CD4-positive, alpha-beta memory T cell (primary cell): Measurements from ENCODE around the gene UBASH3B. TPM values are rescaled to one million over a fixed set of nuclear protein-coding genes. Genes with fewer than 3 reads are reported as not detected.

Experiments
- CTCF ChIA-PET: fragments of 350-600 bp; sonication (Branson Sonifier 250); formaldehyde crosslinking; loops from one replicate; lab custom pipeline; 2021; ENCODE audit warnings: inconsistent platforms; ENCODE audit not compliant: partially characterized antibody; lab: Charles Lee
- POLR2A ChIA-PET: fragments of 350-600 bp; sonication (Branson Sonifier 250); formaldehyde crosslinking; loops from one replicate; lab custom pipeline; 2021; ENCODE audit not compliant: partially characterized antibody; lab: Charles Lee
- DNase-seq, 5 donors: peaks; one replicate each; pipeline versions ENCODE4 v3.0.0 to v3.0.0-alpha.2; 2020 to 2022; ENCODE audit warnings: mixed read lengths in 1 of 5
- H3K27ac ChIP-seq: one replicate; pipeline ENCODE4 v1.7.0; 2013; ENCODE audit warnings: low read depth, low read length
- H3K27me3 ChIP-seq: 2 replicates; pipeline ENCODE4 v1.7.0; 2013; ENCODE audit warnings: mild to moderate bottlenecking, low read length, moderate library complexity; ENCODE audit not compliant: insufficient read depth
- H3K36me3 ChIP-seq: 2 replicates; pipeline ENCODE4 v1.7.0; 2013; ENCODE audit warnings: mild to moderate bottlenecking, low read length, moderate library complexity; ENCODE audit not compliant: insufficient read depth
- H3K4me1 ChIP-seq: 2 replicates; pipeline ENCODE4 v1.7.0; 2013; ENCODE audit warnings: mild to moderate bottlenecking, low read length, moderate library complexity; ENCODE audit not compliant: insufficient read depth
- H3K4me3 ChIP-seq, 2 donors: one replicate each; pipeline ENCODE4 v1.7.0; 2013; ENCODE audit warnings: low read length in 2 of 2, mild to moderate bottlenecking in 1 of 2
- H3K9me3 ChIP-seq, 2 donors: one replicate each; pipeline ENCODE4 v1.7.0; 2013; ENCODE audit warnings: low read length in 2 of 2, control low read depth in 1 of 2; ENCODE audit not compliant: control insufficient read depth in 1 of 2
- H3K27ac Mint-ChIP-seq, 7 donors: one replicate each; pipeline ENCODE4 v1.8.0; 2020 to 2021; ENCODE audit warnings: mixed read lengths in 7 of 7, mild to moderate bottlenecking in 6 of 7, inconsistent platforms in 3 of 7, moderate library complexity in 3 of 7
- H3K27me3 Mint-ChIP-seq, 2 donors: one replicate each; pipeline ENCODE4 v1.8.0; 2020 to 2021; ENCODE audit warnings: mixed read lengths in 2 of 2
- H3K36me3 Mint-ChIP-seq, 2 donors: one replicate each; pipeline ENCODE4 v1.8.0; 2020 to 2021; ENCODE audit warnings: mixed read lengths in 2 of 2, inconsistent platforms in 1 of 2, mild to moderate bottlenecking in 1 of 2
- H3K4me1 Mint-ChIP-seq, 4 donors: one replicate each; pipeline ENCODE4 v1.8.0; 2020 to 2021; ENCODE audit warnings: mixed read lengths in 4 of 4, mild to moderate bottlenecking in 1 of 4
- H3K4me3 Mint-ChIP-seq, 8 donors: one replicate each; pipeline ENCODE4 v1.8.0; 2020 to 2021; ENCODE audit warnings: mixed read lengths in 8 of 8, mild to moderate bottlenecking in 7 of 8, moderate library complexity in 6 of 8, inconsistent platforms in 3 of 8
- H3K9me3 Mint-ChIP-seq, 8 donors: one replicate each; pipeline ENCODE4 v1.8.0; 2020 to 2021; ENCODE audit warnings: mixed read lengths in 8 of 8, mild to moderate bottlenecking in 5 of 8, inconsistent platforms in 3 of 8, moderate library complexity in 1 of 8
- intact Hi-C: fragments of 100-400 bp; cut with micrococcal nuclease; formaldehyde crosslinking; loops from one replicate; pipeline ENCODE4 v1.15.1; 2023
- polyA plus RNA-seq, 2 donors: library from polyadenylated mRNA; unstranded; fragments of 300-500 nt; fragmentation: Illumina TruSeq; gene quantifications; one replicate each; pipeline ENCODE4 v1.2.3, GENCODE V29; 2021
- total RNA-seq, 2 experiments: library from RNA; stranded (reverse); gene quantifications; one replicate each; pipeline ENCODE4 v1.2.3, GENCODE V29; 2021

The UBASH3B gene
- total and polyA plus RNA-seq, 4 experiments from 2014 or later: 6.7 to 30.9 (median 20.2) TPM

- Histone ChIP-seq H3K27me3 (no peaks in the 10 kb centered on the region), H3K9me3 (no peaks in the 10 kb centered on the region), H3K4me3 (no peak overlapping the region), H3K4me1 (no peaks in the 10 kb centered on the region), H3K27ac (no peak overlapping the region), H3K36me3 (no peaks in the 10 kb centered on the region)
- POLR2A ChIA-PET: interaction anchor here (1.7 kb wide), 1 partner anchor 191 kb away, joined by 7 read pairs; no protein-coding TSS in a partner anchor
- H3K36me3 Mint-ChIP-seq: no peaks in the 10 kb centered on the region
- no peaks in the 10 kb centered on the region for H3K9me3 Mint-ChIP-seq
- H3K4me1 Mint-ChIP-seq: no peaks in the 10 kb centered on the region
- CTCF ChIA-PET: interaction anchor here (0.6 to 12.4 kb wide), 29 partner anchors 9 to 383 kb away, joined by 3 to 193 read pairs (median 4); no protein-coding TSS in a partner anchor
- peak; percentile 24 to 49 (median 37) for DNase-seq
- H3K27ac Mint-ChIP-seq: no peak overlapping the region
- no peak overlapping the region for H3K4me3 Mint-ChIP-seq
- intact Hi-C loops: loop anchor here (1.0 kb wide), 3 partner anchors 159 to 383 kb away; no protein-coding TSS in a partner anchor
- peaks cover 19 to 28% of the 10 kb centered on the region in 2 donors for H3K27me3 Mint-ChIP-seq
Observed at GRCh38 chr11:122863704-122864326, 208.3 kb downstream of the UBASH3B start.

Other genes with a start within 250 kb of the UBASH3B start
- under 1 TPM; 0.38 to 0.44 TPM for gene CRTAM, start 182.8 kb downstream of the UBASH3B start, total RNA-seq
- 1 to 10 TPM in 1 of 2 donors, under 1 TPM in 1; 0.30 to 2.1 TPM for gene CRTAM, start 182.8 kb downstream of the UBASH3B start, polyA plus RNA-seq
- gene JHY, start 227.0 kb downstream of the UBASH3B start, total RNA-seq: 1 to 10 TPM; 5.4 TPM
- 1 to 10 TPM; 1.5 to 3.9 TPM for gene JHY, start 227.0 kb downstream of the UBASH3B start, polyA plus RNA-seq